Measurements from ENCODE around the gene HMGCLL1.

HMGCLL1 gene

GRCh38 chr6:55531496-55531895, 47.5 kb downstream of the HMGCLL1 start:
- no peak for DNase-seq (ENCODE audit: low read depth in 2 of 2)

GRCh38 chr6:55530931-55531330, 48.1 kb downstream of the HMGCLL1 start:
- DNase-seq (ENCODE audit: low read depth in 2 of 2) = no peak

- no peak for DNase-seq (ENCODE audit: low read depth in 2 of 2)
Observed at GRCh38 chr6:55528624-55529023, 50.4 kb downstream of the HMGCLL1 start.

GRCh38 chr6:55524441-55524840, 54.6 kb downstream of the HMGCLL1 start:
- no peak for DNase-seq (ENCODE audit: low read depth in 2 of 2)

GRCh38 chr6:55518529-55519060, 60.4 kb downstream of the HMGCLL1 start:
- no peak for DNase-seq (ENCODE audit: low read depth in 2 of 2)

GRCh38 chr6:55516736-55517135, 62.3 kb downstream of the HMGCLL1 start:
- DNase-seq (ENCODE audit: low read depth in 2 of 2) = no peak

- DNase-seq (ENCODE audit: low read depth in 2 of 2) = no peak
Observed at GRCh38 chr6:55512904-55513303, 66.1 kb downstream of the HMGCLL1 start.

- DNase-seq (ENCODE audit: low read depth in 2 of 2) = no peak
Observed at GRCh38 chr6:55511122-55511800, 67.7 kb downstream of the HMGCLL1 start.

- DNase-seq (ENCODE audit: low read depth in 2 of 2) = no peak
Observed at GRCh38 chr6:55499591-55499990, 79.4 kb downstream of the HMGCLL1 start.

GRCh38 chr6:55497694-55498093, 81.3 kb downstream of the HMGCLL1 start:
- no peak for DNase-seq (ENCODE audit: low read depth in 2 of 2)

- no peak for DNase-seq (ENCODE audit: low read depth in 2 of 2)
Observed at GRCh38 chr6:55496201-55496600, 82.8 kb downstream of the HMGCLL1 start.

- no peak for DNase-seq (ENCODE audit: low read depth in 2 of 2)
Observed at GRCh38 chr6:55495277-55495676, 83.7 kb downstream of the HMGCLL1 start.

GRCh38 chr6:55494411-55494810, 84.6 kb downstream of the HMGCLL1 start:
- DNase-seq (ENCODE audit: low read depth in 2 of 2) = no peak

GRCh38 chr6:55492259-55492658, 86.7 kb downstream of the HMGCLL1 start:
- no peak for DNase-seq (ENCODE audit: low read depth in 2 of 2)

GRCh38 chr6:55490871-55491270, 88.1 kb downstream of the HMGCLL1 start:
- no peak for DNase-seq (ENCODE audit: low read depth in 2 of 2)

GRCh38 chr6:55474382-55474781, 104.6 kb downstream of the HMGCLL1 start:
- DNase-seq (ENCODE audit: low read depth in 2 of 2) = no peak

- DNase-seq (ENCODE audit: low read depth in 2 of 2) = no peak
Observed at GRCh38 chr6:55473722-55474121, 105.3 kb downstream of the HMGCLL1 start.

- DNase-seq (ENCODE audit: low read depth in 2 of 2) = no peak
Observed at GRCh38 chr6:55469951-55470366, 109.0 kb downstream of the HMGCLL1 start.

- no peak for DNase-seq (ENCODE audit: low read depth in 2 of 2)
Observed at GRCh38 chr6:55456016-55456415, 123.0 kb downstream of the HMGCLL1 start.

GRCh38 chr6:55450005-55450404, 129.0 kb downstream of the HMGCLL1 start:
- DNase-seq (ENCODE audit: low read depth in 2 of 2) = no peak

GRCh38 chr6:55449225-55449624, 129.8 kb downstream of the HMGCLL1 start:
- no peak for DNase-seq (ENCODE audit: low read depth in 2 of 2)

- no peak for DNase-seq (ENCODE audit: low read depth in 2 of 2)
Observed at GRCh38 chr6:55448451-55448850, 130.5 kb downstream of the HMGCLL1 start.

GRCh38 chr6:55447891-55448290, 131.1 kb downstream of the HMGCLL1 start:
- no peak for DNase-seq (ENCODE audit: low read depth in 2 of 2)

- no peak for DNase-seq (ENCODE audit: low read depth in 2 of 2)
Observed at GRCh38 chr6:55445648-55446204, 133.3 kb downstream of the HMGCLL1 start.

Data from stimulated activated CD8-positive, alpha-beta memory T cell treated with anti-CD3 and anti-CD28 coated beads, Interleukin-15, amount 100 ng/mL, for 48 hours (primary cell).